GM13977 (cell line): ENCODE results near the gene MESP1.

Source experiments
- DNase-seq: peaks from one replicate; pipeline ENCODE4 v3.0.0; 2012; ENCODE audit warnings: low spot score
- in situ Hi-C: fragments of 300-500 bp; cut with MboI; formaldehyde crosslinking; loops from one replicate; pipeline ENCODE4 v1.12.0; 2022; ENCODE audit warnings: low sequenced_read_pairs, low pct_unique_long_range_greater_than_20kb, mixed read lengths, inconsistent platforms; ENCODE audit not compliant: unreplicated experiment
- TF ChIP-seq, protein P1 (sequence below): IDR thresholded peaks from 2 replicates; pipeline ENCODE4 v1.5.1; 2012; ENCODE audit warnings: mild to moderate bottlenecking, control low read depth; ENCODE audit not compliant: insufficient read depth; ENCODE audit errors: extremely low read depth, missing control alignments

MESP1 gene

DNA sequence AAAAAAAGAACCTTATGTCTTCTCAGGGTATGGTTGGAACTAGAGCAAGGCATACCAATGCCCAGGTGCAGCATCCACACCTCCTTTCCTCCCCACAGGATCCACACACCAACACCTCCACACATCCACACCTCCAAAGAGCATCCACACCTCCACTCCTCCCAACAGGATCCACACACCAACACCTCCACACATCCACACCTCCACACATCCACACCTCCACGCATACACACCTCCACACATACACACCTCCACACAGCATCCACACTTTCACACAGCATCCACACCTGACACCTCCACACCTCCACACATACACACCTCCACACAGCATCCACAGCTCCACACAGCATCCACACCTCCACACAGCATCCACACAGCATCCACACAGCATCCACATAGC, 5.3 kb downstream of the MESP1 start:
- TF ChIP-seq, protein P1, sequence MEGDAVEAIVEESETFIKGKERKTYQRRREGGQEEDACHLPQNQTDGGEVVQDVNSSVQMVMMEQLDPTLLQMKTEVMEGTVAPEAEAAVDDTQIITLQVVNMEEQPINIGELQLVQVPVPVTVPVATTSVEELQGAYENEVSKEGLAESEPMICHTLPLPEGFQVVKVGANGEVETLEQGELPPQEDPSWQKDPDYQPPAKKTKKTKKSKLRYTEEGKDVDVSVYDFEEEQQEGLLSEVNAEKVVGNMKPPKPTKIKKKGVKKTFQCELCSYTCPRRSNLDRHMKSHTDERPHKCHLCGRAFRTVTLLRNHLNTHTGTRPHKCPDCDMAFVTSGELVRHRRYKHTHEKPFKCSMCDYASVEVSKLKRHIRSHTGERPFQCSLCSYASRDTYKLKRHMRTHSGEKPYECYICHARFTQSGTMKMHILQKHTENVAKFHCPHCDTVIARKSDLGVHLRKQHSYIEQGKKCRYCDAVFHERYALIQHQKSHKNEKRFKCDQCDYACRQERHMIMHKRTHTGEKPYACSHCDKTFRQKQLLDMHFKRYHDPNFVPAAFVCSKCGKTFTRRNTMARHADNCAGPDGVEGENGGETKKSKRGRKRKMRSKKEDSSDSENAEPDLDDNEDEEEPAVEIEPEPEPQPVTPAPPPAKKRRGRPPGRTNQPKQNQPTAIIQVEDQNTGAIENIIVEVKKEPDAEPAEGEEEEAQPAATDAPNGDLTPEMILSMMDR: no peak
- no peak for DNase-seq
- in situ Hi-C loops: no loop called here

DNA sequence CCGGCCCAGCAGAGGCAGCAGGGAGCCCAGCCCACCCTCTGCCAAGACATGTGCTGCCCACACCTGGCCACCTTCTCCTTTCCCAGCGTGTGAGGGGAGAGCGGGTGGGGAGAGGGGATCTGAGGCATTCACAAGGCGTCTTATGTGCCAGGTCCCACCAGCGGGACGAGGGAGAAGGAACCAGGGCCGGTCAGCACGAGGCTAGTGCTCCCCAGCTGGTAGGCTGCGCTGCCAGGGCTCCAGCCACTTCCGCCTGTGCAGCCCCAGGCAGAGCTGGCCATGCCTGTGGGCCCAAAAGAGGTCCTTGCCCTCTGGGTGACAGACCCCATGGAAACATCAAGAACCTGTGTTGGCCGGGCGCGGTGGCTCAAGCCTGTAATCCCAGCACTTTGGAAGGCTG, 5.9 kb downstream of the MESP1 start:
- in situ Hi-C loops: no loop called here
- TF ChIP-seq, protein P1: no peak
- no peak for DNase-seq

DNA sequence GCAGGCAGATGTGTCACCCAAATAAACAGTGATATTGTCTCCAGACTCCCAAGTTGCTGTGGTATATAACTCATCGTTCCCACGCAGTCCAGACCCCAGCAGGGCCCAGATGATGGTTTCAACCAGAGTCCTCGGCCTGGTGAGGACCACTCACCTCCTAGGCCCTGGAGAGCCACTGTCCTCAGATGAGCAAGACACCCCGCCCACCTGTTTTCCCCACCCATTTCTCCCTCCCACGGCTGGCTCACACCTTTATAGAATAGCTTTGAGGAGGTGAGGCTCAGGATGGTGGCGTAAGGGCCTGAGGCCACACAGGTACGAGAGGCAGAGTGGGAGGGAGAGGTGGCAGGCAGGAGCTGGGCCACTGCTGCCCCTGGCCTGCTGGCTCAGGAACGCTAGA, 7.5 kb downstream of the MESP1 start:
- peak; percentile 10 for DNase-seq
- in situ Hi-C loops: no loop called here
- TF ChIP-seq, protein P1: no peak

DNA sequence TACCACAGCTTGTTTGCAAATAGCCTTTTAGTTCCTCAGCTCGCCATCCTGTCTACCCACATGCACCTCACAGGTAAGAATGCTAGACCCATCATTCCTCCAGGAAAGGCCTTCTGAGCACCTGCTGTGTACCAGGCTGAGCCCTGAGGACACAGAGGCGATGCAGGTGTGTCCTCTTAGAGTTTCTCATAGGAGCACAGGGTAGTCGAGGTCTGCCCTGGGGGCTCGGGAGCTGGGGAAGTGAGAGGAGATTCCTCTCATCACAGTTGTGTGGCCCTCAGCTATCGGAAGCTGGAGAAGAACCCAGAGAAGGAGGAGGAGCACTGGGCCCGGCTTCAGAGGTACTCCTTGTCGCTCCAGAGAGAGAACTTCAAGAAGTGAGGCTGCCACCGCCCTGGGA, 8.0 kb downstream of the MESP1 start:
- DNase-seq: no peak
- in situ Hi-C loops: no loop called here
- TF ChIP-seq, protein P1: no peak

DNA sequence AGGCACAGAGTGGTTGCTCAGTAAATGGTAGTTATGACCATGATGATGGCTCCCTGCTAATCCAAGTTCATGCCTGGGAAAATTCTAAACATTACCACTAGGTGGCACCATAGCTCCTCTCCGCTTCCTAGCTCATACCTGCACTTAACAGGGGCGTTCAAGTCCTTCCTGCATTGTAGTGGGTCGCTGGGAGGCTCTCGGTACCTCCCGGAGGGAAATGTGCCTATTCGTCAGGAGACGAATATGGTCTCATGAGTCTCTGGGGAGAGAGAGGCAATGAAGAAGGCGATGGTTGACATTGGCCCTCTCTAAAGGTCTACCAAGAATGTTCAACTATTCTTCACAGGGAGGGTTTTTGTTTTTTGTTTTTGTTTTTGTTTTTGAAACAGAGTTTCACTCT, 10.9 kb downstream of the MESP1 start:
- DNase-seq: peak; percentile 83
- in situ Hi-C loops: no loop called here

DNA sequence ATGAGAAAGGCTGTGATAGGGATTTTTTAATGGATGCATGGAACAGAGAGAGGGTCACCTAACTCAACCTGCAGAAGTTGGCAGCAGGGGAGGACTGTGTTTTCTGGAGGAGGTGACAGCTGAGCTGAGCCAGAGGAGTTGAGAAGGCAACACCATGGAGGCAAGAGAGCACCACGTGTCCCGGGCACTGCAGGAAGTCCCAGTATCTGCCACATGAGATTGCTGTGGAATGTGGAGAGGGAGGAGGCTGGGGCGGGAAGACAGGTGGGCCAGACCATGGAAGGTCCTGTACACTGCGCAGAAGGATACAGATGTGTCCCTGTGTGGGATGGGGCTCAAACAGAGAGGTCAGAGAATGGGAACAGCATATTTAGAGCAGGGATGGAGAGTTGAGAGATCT, 15.3 kb downstream of the MESP1 start:
- DNase-seq: no peak
- TF ChIP-seq, protein P1: no peak
- in situ Hi-C loops: no loop called here

More for the DNA sequence above, 10.9 kb downstream of the MESP1 start:
- TF ChIP-seq, protein P1: peak; percentile 81

DNA sequence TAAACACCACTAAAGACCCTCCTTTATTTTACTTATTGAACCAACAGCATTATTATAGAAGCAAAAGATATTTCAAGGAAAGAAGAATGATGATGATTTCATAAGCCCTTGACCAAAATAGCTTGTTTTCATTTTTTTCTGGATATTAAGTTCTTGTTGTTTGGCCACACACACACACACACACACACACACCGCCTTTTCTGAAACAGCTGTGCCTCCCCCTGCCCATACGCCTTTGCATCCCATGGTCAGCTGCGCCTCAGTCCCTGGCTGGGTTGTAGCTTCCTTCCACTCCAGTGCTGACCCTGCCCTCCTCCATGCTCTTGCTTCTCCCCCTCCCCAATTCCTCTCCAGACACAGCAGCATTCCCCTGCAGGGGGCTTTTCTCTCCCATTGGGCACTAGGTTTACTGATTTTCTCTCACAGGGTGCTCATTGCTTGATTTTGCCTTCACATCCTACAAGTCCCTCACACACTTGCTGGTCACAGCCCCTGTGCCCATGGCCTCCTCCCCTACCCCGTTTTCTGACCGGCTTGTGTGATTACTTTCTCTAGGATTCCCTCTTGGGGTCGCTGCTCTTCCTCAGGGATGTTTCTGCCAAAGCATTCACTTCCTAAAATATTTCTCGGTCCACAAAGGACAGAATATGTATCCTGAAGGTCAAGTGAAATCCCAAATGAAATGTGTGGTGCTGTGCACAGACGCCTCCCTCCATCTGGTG, 18.4 kb downstream of the MESP1 start:
- in situ Hi-C loops: no loop called here
- TF ChIP-seq, protein P1: no peak
- no peak for DNase-seq
